Posterior cingulate gyrus (tissue), 11 donors: ENCODE measurements around the gene DCLRE1A.
"Not testable (repeated sequence)": the region's sequence is repeated elsewhere in the genome, so short reads cannot be mapped to it uniquely, and the experiment has no call there.

Experiments
- DNase-seq, 10 donors: peaks; one replicate each; pipeline versions ENCODE4 v3.0.0 to v3.0.0-alpha.2; 2020 to 2021; ENCODE audit warnings: mixed read lengths in 3 of 10
- intact Hi-C: fragments of 100-400 bp; cut with DNase I; formaldehyde crosslinking; loops from one replicate; pipeline ENCODE4 v1.15.1; 2023

Gene DCLRE1A

DNA sequence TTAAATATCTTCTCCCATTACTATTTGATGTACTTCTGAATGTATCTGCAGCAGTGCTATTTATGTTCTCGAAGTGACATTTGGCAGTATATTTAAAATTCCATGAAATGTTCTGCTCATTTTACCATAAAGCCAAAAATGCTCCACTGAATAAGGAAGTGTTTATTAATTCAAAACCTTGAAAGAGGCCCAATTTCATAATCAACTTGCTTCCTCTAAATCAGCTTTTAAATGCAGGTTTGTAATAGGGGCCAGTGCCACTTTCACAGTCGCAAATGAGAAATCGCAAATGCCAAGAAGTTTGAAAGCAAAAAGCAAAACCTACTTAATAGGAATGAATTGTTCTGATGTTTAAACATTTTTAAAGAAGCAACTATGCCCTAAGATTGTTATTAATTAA lies 12.0 kb upstream of the DCLRE1A start:
- DNase-seq: no peak
- intact Hi-C loops: no loop called here

DNA sequence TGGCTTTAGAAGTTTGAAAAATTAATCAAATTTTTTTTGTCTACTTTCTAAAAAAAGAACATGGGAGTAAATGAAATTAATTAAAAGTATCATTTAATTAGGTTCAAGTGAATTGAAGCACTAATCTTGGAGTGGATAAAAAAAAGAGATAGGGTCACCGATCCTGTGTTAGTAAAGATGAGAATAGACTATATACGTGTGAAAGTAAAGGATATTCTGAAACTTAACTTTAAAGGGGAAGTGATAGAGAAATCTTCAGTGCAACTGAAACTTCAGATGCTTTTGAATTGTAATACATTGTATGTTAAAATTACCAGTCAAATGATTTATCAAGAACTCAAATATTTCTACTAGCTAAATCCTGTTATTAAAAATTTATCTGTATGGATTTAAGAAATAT lies 5.4 kb upstream of the DCLRE1A start:
- no peak for DNase-seq
- intact Hi-C loops: no loop called here

DNA sequence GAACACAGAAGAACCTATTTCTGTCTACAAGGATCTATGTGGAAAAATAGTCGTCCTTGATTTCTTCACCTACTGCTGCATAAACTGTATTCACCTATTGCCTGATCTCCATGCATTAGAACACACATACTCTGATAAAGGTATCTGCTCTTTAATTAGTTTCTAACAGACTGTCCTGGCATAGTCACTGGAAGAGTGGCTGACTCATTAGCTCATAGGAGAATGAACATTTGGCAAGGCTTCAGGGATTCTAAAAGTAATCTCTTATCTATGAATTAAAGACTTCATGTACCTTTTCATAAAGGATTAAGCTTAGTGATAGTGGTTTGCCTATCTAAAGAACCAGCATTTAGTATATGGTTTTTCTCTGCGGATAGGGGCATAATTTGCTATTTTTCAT lies 4.7 kb upstream of the DCLRE1A start:
- intact Hi-C loops: no loop called here

DNA sequence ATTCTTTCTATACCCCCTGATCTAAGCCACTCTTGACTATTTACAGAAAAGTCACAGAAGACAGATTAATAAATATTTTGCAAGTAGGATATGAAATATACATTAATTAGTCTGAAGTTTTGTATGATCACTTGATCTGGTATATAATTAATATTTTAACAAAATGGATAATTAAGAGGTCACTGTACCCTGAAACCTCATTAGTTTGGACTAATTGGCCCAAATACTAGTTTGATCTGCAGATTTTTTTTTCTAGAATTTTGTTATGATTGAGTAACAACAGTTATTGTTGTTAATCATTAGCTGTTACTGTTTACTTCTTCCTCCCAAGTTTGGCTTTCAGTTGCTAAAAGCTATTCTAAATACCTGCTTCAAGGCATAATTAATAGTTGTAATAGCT lies 3.3 kb upstream of the DCLRE1A start:
- intact Hi-C loops: no loop called here
- DNase-seq: no peak

More for the DNA sequence above, 4.7 kb upstream of the DCLRE1A start:
- DNase-seq: no peak

DNA sequence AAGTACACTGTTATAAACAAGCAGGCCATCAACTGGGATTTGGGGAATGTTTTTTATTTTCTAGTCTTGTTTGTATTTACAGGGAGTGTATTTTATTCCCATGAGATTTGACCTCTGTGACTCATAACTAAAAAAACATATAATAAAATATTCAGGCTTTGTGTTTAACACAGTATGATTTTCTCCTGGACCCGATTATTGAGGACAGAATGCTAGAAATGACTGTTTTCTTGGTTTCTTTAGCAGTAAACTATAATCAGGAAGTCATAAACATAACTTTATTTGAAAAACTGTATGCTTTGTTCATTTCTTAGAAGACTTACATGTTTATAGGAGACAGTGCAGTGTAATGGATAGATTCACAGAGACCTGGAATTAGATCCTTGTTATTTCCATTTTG lies 2.7 kb upstream of the DCLRE1A start:
- DNase-seq: no peak
- intact Hi-C loops: no loop called here

DNA sequence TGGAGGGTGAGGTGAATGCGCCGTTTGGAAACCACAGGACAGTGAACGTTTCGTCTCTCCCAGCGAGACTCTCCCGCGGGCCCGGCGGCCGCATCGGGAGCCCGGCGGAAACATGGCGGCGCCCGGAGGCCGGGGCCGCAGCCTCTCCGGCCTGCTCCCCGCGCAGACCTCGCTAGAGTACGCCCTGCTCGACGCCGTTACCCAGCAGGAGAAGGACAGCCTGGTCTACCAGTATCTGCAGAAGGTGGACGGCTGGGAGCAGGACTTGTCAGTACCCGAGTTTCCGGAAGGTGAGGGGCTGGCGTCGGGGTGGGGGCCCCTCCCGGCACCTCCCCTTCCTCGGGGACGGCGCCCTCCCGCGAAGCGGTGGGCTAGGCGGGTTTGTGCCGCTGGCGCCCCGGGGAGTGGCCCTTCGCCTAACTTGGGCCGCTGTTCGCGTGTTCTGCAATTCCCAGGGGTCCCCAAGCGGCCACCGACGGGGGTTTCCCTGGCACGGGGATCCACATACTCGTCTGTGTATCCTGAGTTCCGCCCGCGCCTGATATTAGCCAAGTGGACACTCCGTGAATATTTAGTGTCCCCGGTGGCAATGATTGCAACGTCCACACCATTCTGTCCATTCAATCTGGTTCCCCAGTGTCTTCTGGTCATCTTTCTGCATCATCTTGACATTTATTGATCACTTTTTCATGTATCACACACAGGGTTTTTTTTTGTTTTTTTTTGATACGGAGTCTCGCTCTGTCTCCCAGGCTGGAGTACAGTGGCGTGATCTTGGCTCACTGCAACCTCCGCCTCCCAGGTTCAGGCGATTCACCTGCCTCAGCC lies 1.1 kb upstream of the DCLRE1A start:
- intact Hi-C loops: loop anchor here (5.0 kb wide), 2 partner anchors 192 to 317 kb away; partner anchors contain the start of gene CCDC186

DNA sequence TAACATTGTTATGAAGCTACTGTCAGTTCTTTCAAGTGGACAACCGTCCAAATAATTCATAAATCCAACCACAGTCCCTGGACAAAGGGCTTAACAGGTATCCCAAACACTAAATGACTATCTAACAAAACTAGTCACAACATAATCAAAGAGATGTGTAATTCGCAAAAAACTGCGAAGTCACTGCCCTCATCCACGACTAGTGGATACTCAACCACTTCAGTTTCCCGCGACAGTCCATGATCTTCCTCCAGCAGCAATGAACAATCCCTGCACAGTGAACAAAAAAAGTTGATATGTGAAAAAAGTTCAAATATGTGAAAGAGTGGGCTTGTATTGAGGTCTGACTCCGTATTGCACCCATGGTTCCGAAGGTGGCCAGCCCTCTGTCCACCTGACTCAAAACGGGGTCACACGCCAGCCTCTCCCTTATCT lies 287 bp downstream of the DCLRE1A start:
- no peak for DNase-seq
- intact Hi-C loops: loop anchor here (5.0 kb wide), 2 partner anchors 194 to 319 kb away; partner anchors contain the start of gene CCDC186

More for the DNA sequence above, 1.1 kb upstream of the DCLRE1A start:
- peak in 9 of 10 donors; percentile 19 to 87 (median 38) for DNase-seq

DNA sequence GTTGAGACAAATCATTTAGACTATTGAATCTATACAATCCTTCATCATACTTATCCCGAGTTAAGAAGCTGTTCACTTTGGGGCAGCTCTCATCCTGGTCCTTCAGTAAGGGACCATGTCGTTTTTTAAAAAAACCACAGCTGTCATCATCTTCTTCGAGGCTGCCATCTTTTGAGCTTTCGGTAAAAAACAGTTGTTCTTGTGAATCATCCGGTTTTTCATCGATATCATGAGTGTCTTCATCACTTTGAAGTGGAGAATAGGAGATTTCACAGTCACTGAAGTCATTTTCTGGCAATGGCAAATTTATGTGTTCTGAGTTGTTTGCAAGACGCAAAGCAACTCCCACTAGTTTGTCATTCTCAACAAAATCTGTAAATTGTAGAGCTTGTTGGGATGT lies 3.9 kb downstream of the DCLRE1A start:
- intact Hi-C loops: loop anchor here (5.0 kb wide), 2 partner anchors 197 to 322 kb away; partner anchors contain the start of gene CCDC186
- DNase-seq: no peak

DNA sequence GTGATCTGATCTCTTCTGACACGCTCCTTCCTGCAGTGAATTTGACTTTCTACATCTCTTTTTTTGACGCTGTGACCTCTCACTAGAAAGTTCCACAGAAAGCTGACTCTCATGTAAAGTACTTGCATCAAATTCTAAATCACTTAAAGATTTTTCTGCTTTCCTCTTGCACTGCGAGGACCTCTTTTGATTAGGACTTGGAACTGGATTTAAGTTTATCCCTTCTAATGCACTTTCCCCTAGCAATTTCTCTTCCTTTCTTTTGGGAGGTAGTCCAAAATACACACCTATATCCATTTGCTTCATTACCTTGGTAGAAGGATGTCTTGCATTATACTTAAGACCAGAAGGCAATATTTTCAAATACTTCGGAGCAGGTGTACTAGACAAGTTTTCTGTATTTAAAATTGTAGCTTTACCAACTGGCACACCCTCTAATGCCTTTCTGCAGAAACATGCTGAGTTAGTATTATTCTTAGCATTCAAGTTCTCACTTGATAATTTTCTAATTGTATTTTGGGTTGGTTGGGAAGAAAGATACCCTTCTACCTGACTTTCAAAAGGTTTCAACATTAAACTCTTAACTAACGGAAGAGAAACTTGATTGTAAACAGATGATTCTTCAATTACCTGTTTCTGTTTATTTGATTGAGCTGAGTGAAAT lies 4.6 kb downstream of the DCLRE1A start:
- intact Hi-C loops: no loop called here
- no peak for DNase-seq

DNA sequence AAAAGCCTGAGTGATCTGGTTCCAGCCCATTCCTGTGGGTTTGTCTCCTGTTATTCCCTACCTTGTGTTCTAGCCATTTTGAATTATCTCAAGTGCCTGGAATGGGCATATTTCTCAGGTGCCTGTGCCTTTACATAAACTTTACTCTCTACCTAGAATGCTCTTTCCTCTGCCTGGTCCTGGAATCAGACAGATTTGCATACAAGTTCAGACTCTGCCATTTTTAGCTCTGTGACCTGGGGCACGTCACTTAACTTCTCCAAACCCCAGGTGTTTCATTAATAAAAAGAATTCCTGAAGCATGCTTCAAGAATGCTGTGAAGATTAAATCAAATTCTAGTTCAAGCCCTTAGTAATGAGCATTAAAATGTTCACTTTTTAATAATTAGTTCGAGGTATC lies 7.8 kb downstream of the DCLRE1A start:
- intact Hi-C loops: no loop called here

DNA sequence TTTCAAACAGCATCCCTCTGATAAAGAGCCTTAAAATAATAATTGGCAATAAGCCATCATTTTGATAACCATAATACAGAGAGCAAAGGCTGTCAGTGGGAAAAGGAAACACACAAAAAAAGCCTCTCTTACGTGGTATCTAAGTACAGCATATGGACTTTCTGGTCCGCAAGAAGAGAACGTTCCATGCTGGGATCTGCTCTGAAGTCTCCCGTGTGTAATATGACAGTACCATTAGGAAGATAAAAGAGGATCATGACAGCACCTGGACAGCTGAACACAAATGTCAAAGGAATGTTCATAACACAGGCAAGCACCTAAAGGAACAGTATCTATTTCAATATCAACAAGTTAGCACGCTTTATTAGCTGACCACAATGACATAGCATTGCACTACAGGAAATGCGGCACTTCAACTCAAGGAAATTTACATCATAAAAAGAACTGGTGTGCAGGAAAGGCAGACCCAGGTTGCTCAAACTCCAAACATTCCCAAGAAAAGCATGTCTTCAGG lies 9.9 kb downstream of the DCLRE1A start:
- DNase-seq: no peak
- intact Hi-C loops: no loop called here

More for the DNA sequence above, 7.8 kb downstream of the DCLRE1A start:
- DNase-seq: no peak

DNA sequence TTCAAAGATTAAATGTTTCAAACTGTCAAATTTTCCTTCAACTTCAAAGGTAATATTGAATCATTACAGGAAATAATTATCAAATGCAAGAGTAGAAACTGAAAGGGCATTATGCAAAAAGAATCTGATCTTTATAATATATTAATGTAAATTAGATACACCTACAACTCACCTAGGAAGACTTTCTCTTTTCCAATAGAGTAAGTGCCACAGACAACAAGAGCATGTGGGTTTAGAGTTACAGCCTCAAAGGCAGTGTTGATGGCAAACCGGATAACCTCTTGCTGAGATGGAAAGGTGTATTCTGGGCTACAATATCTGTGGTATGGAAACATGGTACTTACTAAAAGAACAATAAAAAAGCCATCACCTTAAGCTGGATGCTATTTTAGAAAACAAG lies 11.7 kb downstream of the DCLRE1A start:
- no peak for DNase-seq
- intact Hi-C loops: no loop called here

DNA sequence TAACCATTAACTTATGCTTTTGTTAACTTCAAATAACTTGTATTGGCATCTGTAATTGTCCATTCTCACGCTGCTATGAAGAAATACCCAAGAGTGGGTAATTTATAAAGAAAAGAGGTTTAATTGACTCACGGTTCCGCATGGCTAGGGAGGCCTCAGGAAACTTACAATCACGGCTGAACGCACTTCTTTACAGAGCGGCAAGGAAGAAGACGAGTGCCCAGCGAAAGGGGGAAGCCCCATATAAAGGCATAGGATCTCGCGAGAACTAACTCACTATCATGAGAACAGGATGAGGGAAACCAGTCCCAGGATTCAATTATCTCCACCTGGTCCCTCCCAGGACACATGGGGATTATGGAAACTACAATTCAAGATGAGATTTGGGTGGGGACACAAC lies 25.3 kb downstream of the DCLRE1A start:
- DNase-seq, intact Hi-C loops: not testable (repeated sequence)

DNA sequence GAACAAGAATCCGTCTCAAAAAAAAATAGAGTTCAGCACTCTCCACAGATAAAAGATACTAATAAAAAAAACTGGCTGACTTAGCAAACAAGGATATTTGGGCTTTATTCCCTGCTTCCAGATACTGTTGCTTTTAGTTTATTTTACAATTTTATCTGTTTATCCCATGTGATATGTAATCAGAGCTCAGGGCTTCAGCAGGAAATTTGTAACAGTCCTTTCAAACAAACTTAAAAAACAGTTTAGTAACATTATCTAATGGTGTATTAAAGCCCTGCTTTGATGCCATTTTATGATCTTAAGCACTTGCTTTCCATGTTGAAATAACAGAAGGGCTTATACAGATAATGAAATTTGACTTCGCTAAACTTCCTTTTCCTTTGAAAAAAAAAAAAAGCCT lies 28.1 kb downstream of the DCLRE1A start:
- DNase-seq: no peak
- intact Hi-C loops: no loop called here

DNA sequence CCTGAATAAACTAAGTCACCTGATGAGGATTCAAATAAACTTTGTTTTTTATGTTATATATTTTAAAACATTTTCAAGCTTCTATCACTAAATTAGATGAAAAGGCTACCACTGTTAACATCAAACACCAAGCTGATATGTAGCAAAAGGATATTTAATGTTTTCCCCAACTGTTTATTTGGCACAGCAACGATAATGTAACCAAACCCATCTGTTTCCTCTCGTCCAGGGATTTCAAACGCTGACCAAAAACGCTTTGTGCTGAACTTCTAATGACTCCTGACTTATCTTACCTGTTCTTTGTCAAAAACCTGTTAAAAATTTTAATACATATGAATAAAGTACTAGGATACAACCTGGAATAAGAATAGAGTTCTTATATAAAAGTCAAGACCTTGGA lies 30.5 kb downstream of the DCLRE1A start:
- no peak for DNase-seq
- intact Hi-C loops: no loop called here

DNA sequence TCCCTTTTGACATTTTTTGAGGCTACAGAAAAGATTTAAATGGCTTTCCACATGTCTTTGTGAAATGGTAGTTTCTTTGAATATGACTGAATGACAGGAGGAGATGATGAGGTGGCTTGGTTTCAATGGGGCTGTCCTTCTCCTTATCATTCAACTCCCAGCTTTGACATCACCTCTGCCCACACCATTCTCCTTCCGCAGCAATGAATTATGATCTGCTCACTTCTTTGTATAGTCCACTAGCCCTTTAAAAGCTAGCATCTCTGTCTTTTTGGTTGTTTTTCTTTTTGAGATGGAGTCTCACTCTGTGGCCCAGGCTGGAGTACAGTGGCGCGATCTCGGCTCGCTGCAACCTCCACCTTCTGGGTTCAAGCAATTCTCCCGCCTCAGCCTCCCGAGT lies 31.7 kb downstream of the DCLRE1A start:
- intact Hi-C loops: no loop called here
- no peak for DNase-seq

DNA sequence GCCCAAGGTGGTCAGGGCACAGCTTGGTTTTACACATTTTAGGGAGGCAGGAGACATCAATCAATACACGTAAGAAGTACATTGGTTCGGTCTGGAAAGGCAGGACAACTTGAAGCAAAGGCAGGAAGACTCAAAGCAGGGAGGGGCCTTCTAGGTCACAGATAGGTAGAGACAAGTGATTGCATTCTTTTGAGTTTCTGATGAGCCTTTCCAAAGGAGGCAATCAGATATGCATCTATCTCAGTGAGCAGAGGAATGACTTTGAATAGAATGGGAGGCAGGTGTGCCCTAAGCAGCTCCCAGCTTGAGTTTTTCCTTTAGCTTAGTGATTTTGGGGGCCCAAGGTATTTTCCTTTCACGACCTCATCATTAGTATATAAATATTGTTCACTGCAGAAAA lies 32.6 kb downstream of the DCLRE1A start:
- intact Hi-C loops: not testable (repeated sequence)
- DNase-seq: peak in 1 of 10 donors; percentile 25

DNA sequence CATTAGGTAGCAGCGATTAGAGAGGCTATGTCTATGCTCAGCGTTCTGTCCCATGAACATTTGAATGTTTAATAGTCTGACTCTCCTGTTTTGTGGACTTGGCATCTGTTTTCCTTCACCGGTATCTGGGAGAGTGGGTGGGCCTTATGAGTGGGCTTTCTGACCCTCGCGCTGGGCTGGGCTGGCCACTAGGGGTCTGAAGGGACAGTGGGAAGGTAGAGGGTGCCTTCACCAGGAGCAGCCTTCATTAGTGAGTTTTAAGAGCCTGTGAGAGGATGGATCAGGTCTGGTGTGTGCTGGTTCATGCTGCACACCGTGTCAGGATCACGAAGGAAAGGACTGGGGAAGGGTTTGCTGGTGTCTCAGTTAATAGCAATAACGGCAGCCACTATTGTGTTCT lies 33.4 kb downstream of the DCLRE1A start:
- intact Hi-C loops: no loop called here
- DNase-seq: no peak

DNA sequence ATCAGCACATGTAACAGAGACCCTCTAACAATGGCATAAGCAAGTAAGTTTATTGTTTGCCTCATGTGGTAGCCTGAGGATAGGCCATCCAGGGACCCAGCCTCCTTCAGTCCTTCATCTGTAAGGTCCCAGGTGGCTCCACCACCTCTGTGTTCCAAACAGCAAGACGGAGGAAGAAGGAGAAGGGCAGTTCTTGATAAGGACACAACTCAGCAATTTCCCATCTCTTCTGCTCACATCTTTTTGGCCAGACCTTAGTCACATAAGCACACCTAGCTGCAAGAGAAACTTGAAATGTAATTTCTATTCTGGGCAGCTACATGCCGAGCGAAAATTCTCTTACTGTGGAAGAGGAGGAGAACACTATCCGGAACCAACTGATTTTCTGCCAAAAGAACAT lies 33.9 kb downstream of the DCLRE1A start:
- intact Hi-C loops: no loop called here
- no peak for DNase-seq

DNA sequence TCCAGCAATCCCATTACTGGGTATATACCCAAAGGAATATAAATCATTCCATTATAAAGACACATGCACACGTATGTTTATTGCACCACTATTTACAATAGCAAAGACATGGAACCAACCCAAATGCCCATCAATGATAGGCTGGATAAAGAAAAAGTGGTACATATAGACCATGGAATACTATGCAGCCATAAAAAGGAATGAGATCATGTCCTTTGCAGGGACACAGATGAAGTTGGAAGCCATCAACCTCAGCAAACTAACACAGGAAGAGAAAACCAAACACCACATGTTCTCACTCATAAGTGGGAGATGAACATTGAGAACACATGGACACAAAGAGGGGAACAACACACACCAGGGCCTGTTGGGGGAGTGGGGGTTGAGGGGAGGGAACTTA lies 39.2 kb downstream of the DCLRE1A start:
- intact Hi-C loops, DNase-seq: not testable (repeated sequence)

DNA sequence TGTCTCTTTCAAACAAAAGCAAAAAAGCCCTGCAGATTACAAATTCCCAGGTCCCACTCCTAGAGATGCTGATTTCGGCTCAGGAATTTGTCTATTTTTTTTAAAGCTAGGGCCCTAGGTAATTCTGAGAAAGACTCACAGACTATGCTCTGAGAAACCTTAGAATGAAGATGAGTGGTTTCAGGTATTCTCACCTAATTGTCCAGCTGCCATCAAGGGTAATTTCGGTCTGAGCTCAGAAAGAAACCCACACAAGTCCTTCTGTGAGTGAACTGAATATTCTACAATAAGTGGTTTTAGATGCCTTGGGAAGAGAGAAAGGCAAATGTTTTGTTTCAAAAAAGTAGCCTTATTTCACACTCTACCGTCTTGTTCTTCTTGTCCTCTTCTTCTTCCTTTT lies 45.7 kb downstream of the DCLRE1A start:
- intact Hi-C loops: no loop called here
- no peak for DNase-seq

DNA sequence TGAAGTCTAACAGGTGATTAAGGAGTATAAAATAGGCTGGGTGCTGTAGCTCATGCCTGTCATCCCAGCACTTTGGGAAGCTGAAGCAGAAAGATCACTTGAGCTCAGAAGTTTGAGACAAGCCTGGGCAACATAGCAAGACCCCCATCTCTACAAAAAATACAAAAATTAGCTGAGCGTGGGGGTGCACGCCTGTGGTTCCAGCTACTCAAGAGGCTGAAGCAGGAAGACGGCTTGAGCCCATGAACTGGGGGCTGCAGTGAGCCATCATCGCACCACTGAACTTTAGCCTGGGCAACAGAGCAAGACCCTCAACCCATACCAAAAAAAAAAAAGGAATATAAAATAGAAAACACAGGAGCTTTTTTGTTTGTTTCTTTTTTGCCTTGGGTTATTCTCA lies 47.4 kb downstream of the DCLRE1A start:
- intact Hi-C loops: no loop called here
- no peak for DNase-seq
